Vagina (tissue), 2 donors: ENCODE data around the gene SLC13A3. TPM values are rescaled to one million over a fixed set of nuclear protein-coding genes. Genes with fewer than 3 reads are reported as not detected.

Experiments used
- DNase-seq, 2 donors: peaks; one replicate each; pipeline ENCODE4 v3.0.0-alpha.2; 2017; ENCODE audit errors: extremely low spot score in 2 of 2
- H3K27ac ChIP-seq: fragments of 200-600 bp; sonication (generic); one replicate; pipeline ENCODE4 v1.5.1; 2019
- H3K27me3 ChIP-seq: fragments of 200-600 bp; sonication (generic); one replicate; pipeline ENCODE4 v1.5.1; 2019
- H3K36me3 ChIP-seq, 2 donors: fragments of 200-600 bp; sonication (generic); one replicate each; pipeline ENCODE4 v1.5.1; 2017 to 2019
- H3K4me1 ChIP-seq: fragments of 200-600 bp; sonication (generic); one replicate; pipeline ENCODE4 v1.5.1; 2019
- H3K4me3 ChIP-seq, 2 donors: fragments of 200-600 bp; sonication (generic); 1 replicate in 1 of 2; 2 replicates in 1 of 2; pipeline ENCODE4 v1.5.1; 2016 to 2019
- H3K9me3 ChIP-seq: fragments of 200-600 bp; sonication (generic); one replicate; pipeline ENCODE4 v1.5.1; 2019
- CTCF ChIP-seq, 3 experiments: fragments of 450-650 bp in 2 of 3; fragments of 200-600 bp in 1 of 3; sonication (generic) in 1 of 3; IDR thresholded peaks; one replicate each; pipeline ENCODE4 v1.5.1; 2017 to 2019; ENCODE audit warnings: antibody characterized with exemption in 3 of 3, mild to moderate bottlenecking in 2 of 3, moderate library complexity in 2 of 3
- POLR2A ChIP-seq, 2 donors: fragments of 450-650 bp; IDR thresholded peaks; one replicate each; pipeline ENCODE4 v1.6.1; 2017; ENCODE audit warnings: antibody characterized with exemption in 2 of 2, mild to moderate bottlenecking in 2 of 2, moderate library complexity in 2 of 2
- POLR2AphosphoS5 ChIP-seq, 2 donors: sonication (generic); formaldehyde crosslinking; IDR thresholded peaks; one replicate each; pipeline ENCODE4 v1.9.0; 2017; ENCODE audit warnings: antibody characterized with exemption in 2 of 2, mild to moderate bottlenecking in 2 of 2, low read depth in 1 of 2; ENCODE audit not compliant: insufficient read depth in 1 of 2
- intact Hi-C: fragments of 100-400 bp; cut with DNase I; formaldehyde crosslinking; loops from one replicate; pipeline ENCODE4 v1.15.1; 2023
- total RNA-seq: library from RNA; depleted of rRNA; stranded (reverse); fragments of >200 nt; gene quantifications from one replicate; pipeline ENCODE4 v1.2.3, GENCODE V29; 2016

SLC13A3 gene
- total RNA-seq, 1 donor from 2014 or later, result 1.2 TPM

DNA sequence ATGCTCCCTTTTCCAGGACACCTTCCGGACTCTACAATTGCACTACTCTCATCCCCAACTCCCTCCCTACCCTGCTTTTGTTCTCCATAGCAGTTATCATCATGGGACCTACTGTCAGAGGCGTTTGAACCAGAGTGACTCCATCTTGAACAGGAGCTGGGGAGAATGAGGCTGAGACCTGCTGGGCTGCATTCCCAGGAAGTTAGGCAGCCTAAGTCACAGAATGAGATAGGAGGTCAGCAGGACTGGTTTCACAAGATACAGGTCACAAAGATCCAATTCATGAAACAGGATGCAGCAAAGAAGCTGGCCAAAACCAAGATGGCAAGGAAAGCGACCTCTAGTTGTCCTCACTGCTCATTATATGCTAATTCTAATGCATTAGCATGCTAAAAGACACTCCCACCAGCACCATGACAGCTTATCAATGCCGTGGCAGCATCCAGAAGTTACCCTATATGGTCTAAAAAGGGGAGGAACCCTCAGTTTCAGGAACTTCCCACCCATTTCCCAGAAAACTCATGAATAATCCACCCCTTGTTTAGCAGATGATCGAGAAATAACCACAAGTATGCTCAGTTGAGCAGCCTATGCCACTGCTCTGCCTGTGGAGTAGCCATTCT lies 15.6 kb downstream of the SLC13A3 start:
- TF ChIP-seq CTCF (IDR thresholded peaks at IDR 0.05), result no peak
- TF ChIP-seq POLR2A (IDR thresholded peaks at IDR 0.05), result no peak
- TF ChIP-seq POLR2AphosphoS5 (IDR thresholded peaks at IDR 0.05; ENCODE audit: insufficient read depth in 1 of 2, low read depth in 1 of 2), result no peak
- no peaks in the 10 kb centered on the region for H3K9me3 ChIP-seq
- H3K4me3 ChIP-seq, result no peak overlapping the region
- intact Hi-C loops, result no loop called here
- H3K27ac ChIP-seq, result no peak overlapping the region
- no peaks in the 10 kb centered on the region for H3K4me1 ChIP-seq
- H3K36me3 ChIP-seq, result no peaks in the 10 kb centered on the region
- H3K27me3 ChIP-seq, result no peaks in the 10 kb centered on the region
- DNase-seq, result peak; percentile 11 to 43

DNA sequence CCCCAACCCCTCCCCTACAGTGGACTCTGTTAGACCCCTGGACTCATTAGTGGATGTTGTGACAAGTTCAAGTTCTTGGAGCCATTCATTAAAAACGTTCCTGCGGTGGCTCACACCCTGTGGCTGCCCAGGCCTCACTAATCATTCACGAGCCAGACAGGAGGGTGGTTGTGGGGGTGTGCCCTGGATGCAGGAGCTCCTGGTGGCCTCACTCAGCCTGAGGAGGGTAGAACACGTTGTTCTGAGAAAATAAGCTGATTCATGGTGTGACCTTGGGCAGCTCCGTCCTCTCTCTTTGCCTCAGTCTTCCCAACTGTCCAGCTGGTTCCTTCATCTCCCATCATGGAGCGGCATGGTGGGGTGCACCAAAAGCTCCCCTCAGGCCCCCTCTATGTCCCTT lies 16.7 kb downstream of the SLC13A3 start:
- DNase-seq, result peak in 1 of 2 donors; percentile 58
- Histone ChIP-seq H3K27me3 (no peaks in the 10 kb centered on the region), H3K27ac (no peak overlapping the region), H3K4me1 (no peaks in the 10 kb centered on the region), H3K9me3 (no peaks in the 10 kb centered on the region), H3K4me3 (no peak overlapping the region), H3K36me3 (no peaks in the 10 kb centered on the region)
- intact Hi-C loops, result no loop called here
- no peak for TF ChIP-seq CTCF (IDR thresholded peaks at IDR 0.05)
- TF ChIP-seq POLR2AphosphoS5 (IDR thresholded peaks at IDR 0.05; ENCODE audit: insufficient read depth in 1 of 2, low read depth in 1 of 2), result no peak
- TF ChIP-seq POLR2A (IDR thresholded peaks at IDR 0.05), result no peak

- peak in 1 of 2 donors; percentile 77 for DNase-seq
- Histone ChIP-seq H3K9me3 (no peaks in the 10 kb centered on the region), H3K27ac (no peak overlapping the region), H3K36me3 (no peaks in the 10 kb centered on the region), H3K4me3 (no peak overlapping the region), H3K27me3 (no peaks in the 10 kb centered on the region), H3K4me1 (no peaks in the 10 kb centered on the region)
- intact Hi-C loops, result no loop called here
- TF ChIP-seq POLR2A (IDR thresholded peaks at IDR 0.05), result no peak
- no peak for TF ChIP-seq POLR2AphosphoS5 (IDR thresholded peaks at IDR 0.05; ENCODE audit: insufficient read depth in 1 of 2, low read depth in 1 of 2)
- TF ChIP-seq CTCF (IDR thresholded peaks at IDR 0.05), result no peak
These were observed 19.3 kb downstream of the SLC13A3 start for GRCh38 chr20:46631874-46632446.

DNA sequence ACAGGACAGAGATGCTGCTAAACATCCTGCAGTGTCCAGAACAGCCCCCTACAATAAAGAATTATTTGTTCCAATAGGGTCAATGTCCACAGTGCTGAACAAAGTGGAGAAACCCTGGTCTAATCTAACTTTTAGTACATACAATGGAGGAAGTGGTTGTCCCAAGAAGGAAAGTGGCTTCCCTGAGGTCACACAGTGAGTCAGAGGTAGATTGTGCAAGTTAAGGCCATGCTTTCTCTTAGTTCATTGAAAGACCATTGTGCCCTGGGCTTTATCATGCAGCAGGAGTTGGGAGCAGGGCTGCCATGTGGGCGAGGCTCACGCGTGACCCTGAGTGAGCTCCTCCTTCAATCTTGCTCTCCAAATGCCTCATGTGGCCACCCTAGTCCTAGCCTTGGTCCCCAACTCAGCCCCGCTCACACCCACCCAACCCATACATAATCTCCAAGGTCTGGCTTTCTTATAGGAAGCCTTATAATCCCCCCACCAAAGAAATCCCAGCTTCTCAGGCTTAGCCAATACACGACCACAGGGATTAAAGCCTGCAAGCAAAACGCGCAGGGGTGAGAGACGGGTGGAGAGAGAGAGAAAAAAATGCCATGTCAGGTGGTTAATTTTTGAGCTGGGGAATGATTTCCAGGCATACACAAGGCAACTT lies 19.9 kb downstream of the SLC13A3 start:
- no peaks in the 10 kb centered on the region for H3K27me3 ChIP-seq
- H3K36me3 ChIP-seq, result no peaks in the 10 kb centered on the region
- no peak overlapping the region for H3K27ac ChIP-seq
- DNase-seq, result no peak
- H3K4me1 ChIP-seq, result no peaks in the 10 kb centered on the region
- H3K9me3 ChIP-seq, result no peaks in the 10 kb centered on the region
- intact Hi-C loops, result no loop called here
- no peak overlapping the region for H3K4me3 ChIP-seq
- no peak for TF ChIP-seq POLR2AphosphoS5 (IDR thresholded peaks at IDR 0.05; ENCODE audit: insufficient read depth in 1 of 2, low read depth in 1 of 2)
- no peak for TF ChIP-seq POLR2A (IDR thresholded peaks at IDR 0.05)
- TF ChIP-seq CTCF (IDR thresholded peaks at IDR 0.05), result no peak

- H3K36me3 ChIP-seq, result no peaks in the 10 kb centered on the region
- H3K9me3 ChIP-seq, result no peaks in the 10 kb centered on the region
- no peak for DNase-seq
- H3K4me3 ChIP-seq, result no peak overlapping the region
- TF ChIP-seq CTCF (IDR thresholded peaks at IDR 0.05) (no peak), POLR2A (IDR thresholded peaks at IDR 0.05) (no peak), POLR2AphosphoS5 (IDR thresholded peaks at IDR 0.05; ENCODE audit: insufficient read depth in 1 of 2, low read depth in 1 of 2) (no peak)
- no peaks in the 10 kb centered on the region for H3K27me3 ChIP-seq
- no peaks in the 10 kb centered on the region for H3K4me1 ChIP-seq
- intact Hi-C loops, result no loop called here
- no peak overlapping the region for H3K27ac ChIP-seq
These were observed 21.0 kb downstream of the SLC13A3 start for GRCh38 chr20:46630306-46630705.
